GM23338 (cell line): ENCODE measurements around the gene C1orf198. TPM values are rescaled to one million over a fixed set of nuclear protein-coding genes. Genes with fewer than 3 reads are reported as not detected.

Source experiments
- ATAC-seq: fragments of 200-7000 bp; cut with Tn5 transposase; 3 replicates; pipeline ENCODE4 v1.9.1; 2020
- DNase-seq: peaks from one replicate; pipeline ENCODE4 v3.0.0-alpha.2; 2015; ENCODE audit warnings: low spot score
- H2AFZ ChIP-seq: fragments of 200-600 bp; sonication (generic); 2 replicates; pipeline ENCODE4 v1.8.0; 2016; ENCODE audit warnings: antibody characterized with exemption, mild to moderate bottlenecking, moderate library complexity
- H3F3A ChIP-seq: fragments of 200-600 bp; sonication (generic); replicated peaks from 2 replicates; pipeline ENCODE4 v1.8.0; 2017; ENCODE audit warnings: antibody characterized with exemption, mixed run types, low read depth
- H3K27ac ChIP-seq: fragments of 200-600 bp; sonication (generic); 2 replicates; pipeline ENCODE4 v1.6.1; 2016; ENCODE audit warnings: low read depth
- H3K27me3 ChIP-seq: fragments of 200-600 bp; sonication (generic); 2 replicates; pipeline ENCODE4 v1.8.0; 2016; ENCODE audit warnings: mild to moderate bottlenecking, mixed run types, moderate library complexity; ENCODE audit not compliant: insufficient read depth
- H3K36me3 ChIP-seq: fragments of 200-600 bp; sonication (generic); 2 replicates; pipeline ENCODE4 v1.8.0; 2016; ENCODE audit warnings: mild to moderate bottlenecking; ENCODE audit not compliant: insufficient read depth
- H3K4me1 ChIP-seq: fragments of 200-600 bp; sonication (generic); 2 replicates; pipeline ENCODE4 v1.8.0; 2016; ENCODE audit warnings: mild to moderate bottlenecking, moderate library complexity; ENCODE audit not compliant: insufficient read depth
- H3K4me2 ChIP-seq: fragments of 200-600 bp; sonication (generic); 2 replicates; pipeline ENCODE4 v1.7.1; 2017; ENCODE audit warnings: mixed run types
- H3K4me3 ChIP-seq: fragments of 200-600 bp; sonication (generic); 2 replicates; pipeline ENCODE4 v1.6.1; 2016; ENCODE audit warnings: mixed run types
- H3K79me2 ChIP-seq: fragments of 200-600 bp; sonication (generic); replicated peaks from 2 replicates; pipeline ENCODE4 v1.8.0; 2017; ENCODE audit warnings: mild to moderate bottlenecking; ENCODE audit not compliant: insufficient read depth
- H3K9me2 ChIP-seq: fragments of 200-600 bp; sonication (generic); 2 replicates; pipeline ENCODE4 v1.8.0; 2017; ENCODE audit not compliant: insufficient read depth
- H4K20me1 ChIP-seq: fragments of 200-600 bp; sonication (generic); replicated peaks from 2 replicates; pipeline ENCODE4 v1.8.0; 2017; ENCODE audit warnings: mild to moderate bottlenecking; ENCODE audit not compliant: insufficient read depth
- H3K27ac Mint-ChIP-seq: 2 replicates; pipeline ENCODE4 v1.8.0; 2020; ENCODE audit warnings: inconsistent platforms, mild to moderate bottlenecking, moderate library complexity, mixed read lengths
- H3K27me3 Mint-ChIP-seq: 3 replicates; pipeline ENCODE4 v1.8.0; 2022; ENCODE audit warnings: low read depth, mild to moderate bottlenecking, moderate library complexity, mixed read lengths, inconsistent platforms; ENCODE audit not compliant: insufficient read depth, poor library complexity
- H3K36me3 Mint-ChIP-seq: 3 replicates; pipeline ENCODE4 v1.8.0; 2021; ENCODE audit warnings: low read depth, mild to moderate bottlenecking, inconsistent platforms, moderate library complexity, mixed read lengths
- H3K4me1 Mint-ChIP-seq: 3 replicates; pipeline ENCODE4 v1.8.0; 2020; ENCODE audit warnings: mild to moderate bottlenecking, inconsistent platforms, mixed read lengths
- H3K4me3 Mint-ChIP-seq: 3 replicates; pipeline ENCODE4 v1.8.0; 2021; ENCODE audit warnings: moderate library complexity, mild to moderate bottlenecking, inconsistent platforms, mixed read lengths
- H3K9me3 Mint-ChIP-seq: 3 replicates; pipeline ENCODE4 v1.8.0; 2020; ENCODE audit warnings: moderate library complexity, mild to moderate bottlenecking, inconsistent platforms, mixed read lengths
- CREB1 ChIP-seq: fragments of 250-450 bp; sonication (Bioruptor Pico); IDR thresholded peaks from 2 replicates; pipeline ENCODE4 v1.5.0; 2020; ENCODE audit warnings: low read depth, mild to moderate bottlenecking, moderate library complexity
- CTCF ChIP-seq, 2 experiments: fragments of 200-600 bp in 1 of 2; sonication (generic) in 1 of 2; conservative IDR thresholded peaks; 2 replicates each; pipeline versions ENCODE4 v1.5.1 to v1.6.1; 2016 to 2017; ENCODE audit warnings: antibody characterized with exemption in 2 of 2, low read depth in 2 of 2, mild to moderate bottlenecking in 2 of 2, moderate library complexity in 1 of 2
- EZH2 ChIP-seq: fragments of 200-600 bp; sonication (generic); IDR thresholded peaks from one replicate; pipeline ENCODE4 v1.8.0; 2017; ENCODE audit warnings: antibody characterized with exemption, mild to moderate bottlenecking, low read depth; ENCODE audit not compliant: unreplicated experiment
- EZH2phosphoT487 ChIP-seq: fragments of 200-600 bp; sonication (generic); IDR thresholded peaks from one replicate; pipeline ENCODE4 v1.8.1; 2018; ENCODE audit warnings: antibody characterized with exemption; ENCODE audit not compliant: unreplicated experiment
- JUNB ChIP-seq: IDR thresholded peaks from one replicate; pipeline ENCODE4 v1.6.1; 2016; ENCODE audit warnings: antibody characterized with exemption; ENCODE audit not compliant: unreplicated experiment
- NANOG ChIP-seq: IDR thresholded peaks from 2 replicates; pipeline ENCODE4 v1.6.1; 2016; ENCODE audit warnings: antibody characterized with exemption, borderline replicate concordance
- POLR2AphosphoS5 ChIP-seq: IDR thresholded peaks from 2 replicates; pipeline ENCODE4 v1.6.1; 2016; ENCODE audit warnings: antibody characterized with exemption, low read depth
- STAT1 ChIP-seq: IDR thresholded peaks from one replicate; pipeline ENCODE4 v1.6.1; 2016; ENCODE audit warnings: antibody characterized with exemption; ENCODE audit not compliant: unreplicated experiment
- ZNF114 ChIP-seq: fragments of 250-450 bp; sonication (Bioruptor Pico); IDR thresholded peaks from 2 replicates; pipeline ENCODE4 v1.5.0; 2020; ENCODE audit warnings: mild to moderate bottlenecking, moderate library complexity
- ZNF331 ChIP-seq: fragments of 250-450 bp; sonication (Bioruptor Pico); IDR thresholded peaks from 2 replicates; pipeline ENCODE4 v1.5.0; 2020; ENCODE audit warnings: low read depth, mild to moderate bottlenecking, moderate library complexity
- ZNF462 ChIP-seq: fragments of 250-450 bp; sonication (Bioruptor Pico); IDR thresholded peaks from 2 replicates; pipeline ENCODE4 v1.5.0; 2020; ENCODE audit warnings: mild to moderate bottlenecking, moderate library complexity
- polyA plus RNA-seq: library from polyadenylated mRNA; unstranded; fragments of >200 nt; fragmentation: Nextera tagmentation; extraction: Ambion mirVana; gene quantifications from 2 replicates; pipeline ENCODE4 v1.2.1, GENCODE V29; 2016
- total RNA-seq: library from RNA; depleted of rRNA; stranded (reverse); fragments of >200 nt; shearing (Covaris generic); gene quantifications from 2 replicates; pipeline ENCODE4 v1.2.3, GENCODE V29; 2014
- TF ChIP-seq, protein P1 (sequence below): IDR thresholded peaks from one replicate; pipeline ENCODE4 v1.6.1; 2018; ENCODE audit warnings: antibody characterized with exemption; ENCODE audit not compliant: unreplicated experiment
- TF ChIP-seq, protein P2 (sequence below): IDR thresholded peaks from 2 replicates; pipeline ENCODE4 v1.6.1; 2016; ENCODE audit warnings: antibody characterized with exemption

Gene C1orf198
- total and polyA plus RNA-seq, 2 experiments from 2014 or later, result 14.9 to 46.6 TPM

DNA sequence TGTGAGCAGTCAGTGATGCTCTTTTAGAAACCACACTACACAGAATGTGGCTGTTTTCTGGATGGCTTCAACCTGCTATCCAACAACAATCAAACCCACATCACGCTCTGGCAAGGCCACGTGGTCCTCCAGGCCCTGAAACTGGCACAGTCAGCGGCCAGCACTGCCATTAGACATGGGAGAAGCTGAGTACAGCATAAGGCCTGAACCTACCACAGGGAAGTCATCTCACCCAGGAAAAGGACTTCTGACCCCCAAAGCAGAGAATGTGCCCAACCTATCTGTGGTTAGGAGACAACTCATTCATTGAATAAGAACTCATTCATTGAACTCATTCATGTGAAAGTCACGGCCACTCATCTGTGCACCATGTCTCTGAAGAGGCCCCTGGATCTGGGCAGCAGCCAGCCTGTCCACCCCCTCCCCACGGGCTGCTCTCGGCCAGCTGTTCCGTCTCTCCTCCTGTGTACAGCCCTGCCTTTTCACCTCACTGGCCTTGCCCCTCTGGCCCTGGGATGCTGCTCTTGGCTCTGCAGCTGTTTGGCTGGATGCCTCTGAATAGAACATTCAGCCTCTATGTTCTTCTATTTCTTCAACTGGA is 41.1 kb downstream of the C1orf198 start:
- Mint-ChIP-seq H3K4me1 (no peaks in the 10 kb centered on the region), H3K27ac (no peak overlapping the region), H3K27me3 (peaks cover 2% of the 10 kb centered on the region), H3K4me3 (no peak overlapping the region), H3K36me3 (no peaks in the 10 kb centered on the region), H3K9me3 (no peaks in the 10 kb centered on the region)
- ATAC-seq, result no peak
- Histone ChIP-seq H3K4me2 (no peak overlapping the region), H3K27me3 (no peaks in the 10 kb centered on the region), H3K27ac (no peak overlapping the region), H3K36me3 (no peaks in the 10 kb centered on the region), H3K9me2 (no peaks in the 10 kb centered on the region), H3K79me2 (no peaks in the 10 kb centered on the region), H3K4me1 (no peaks in the 10 kb centered on the region), H3K4me3 (no peak overlapping the region), H3F3A (no peaks in the 10 kb centered on the region), H2AFZ (no peak overlapping the region), H4K20me1 (no peaks in the 10 kb centered on the region; the same call in 1 of the 2 replicates)
- TF ChIP-seq EZH2phosphoT487 (no peak), CREB1 (no peak), EZH2 (no peak), CTCF (conservative IDR thresholded peaks at IDR 0.05; ENCODE audit: low read depth in 2 of 2) (no peak), ZNF114 (CRISPR knock-in tag) (no peak), ZNF331 (no peak), JUNB (no peak), STAT1 (no peak), NANOG (no peak), POLR2AphosphoS5 (no peak), ZNF462 (no peak)
- TF ChIP-seq, protein P1, sequence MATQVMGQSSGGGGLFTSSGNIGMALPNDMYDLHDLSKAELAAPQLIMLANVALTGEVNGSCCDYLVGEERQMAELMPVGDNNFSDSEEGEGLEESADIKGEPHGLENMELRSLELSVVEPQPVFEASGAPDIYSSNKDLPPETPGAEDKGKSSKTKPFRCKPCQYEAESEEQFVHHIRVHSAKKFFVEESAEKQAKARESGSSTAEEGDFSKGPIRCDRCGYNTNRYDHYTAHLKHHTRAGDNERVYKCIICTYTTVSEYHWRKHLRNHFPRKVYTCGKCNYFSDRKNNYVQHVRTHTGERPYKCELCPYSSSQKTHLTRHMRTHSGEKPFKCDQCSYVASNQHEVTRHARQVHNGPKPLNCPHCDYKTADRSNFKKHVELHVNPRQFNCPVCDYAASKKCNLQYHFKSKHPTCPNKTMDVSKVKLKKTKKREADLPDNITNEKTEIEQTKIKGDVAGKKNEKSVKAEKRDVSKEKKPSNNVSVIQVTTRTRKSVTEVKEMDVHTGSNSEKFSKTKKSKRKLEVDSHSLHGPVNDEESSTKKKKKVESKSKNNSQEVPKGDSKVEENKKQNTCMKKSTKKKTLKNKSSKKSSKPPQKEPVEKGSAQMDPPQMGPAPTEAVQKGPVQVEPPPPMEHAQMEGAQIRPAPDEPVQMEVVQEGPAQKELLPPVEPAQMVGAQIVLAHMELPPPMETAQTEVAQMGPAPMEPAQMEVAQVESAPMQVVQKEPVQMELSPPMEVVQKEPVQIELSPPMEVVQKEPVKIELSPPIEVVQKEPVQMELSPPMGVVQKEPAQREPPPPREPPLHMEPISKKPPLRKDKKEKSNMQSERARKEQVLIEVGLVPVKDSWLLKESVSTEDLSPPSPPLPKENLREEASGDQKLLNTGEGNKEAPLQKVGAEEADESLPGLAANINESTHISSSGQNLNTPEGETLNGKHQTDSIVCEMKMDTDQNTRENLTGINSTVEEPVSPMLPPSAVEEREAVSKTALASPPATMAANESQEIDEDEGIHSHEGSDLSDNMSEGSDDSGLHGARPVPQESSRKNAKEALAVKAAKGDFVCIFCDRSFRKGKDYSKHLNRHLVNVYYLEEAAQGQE, result no peak
- TF ChIP-seq, protein P2, sequence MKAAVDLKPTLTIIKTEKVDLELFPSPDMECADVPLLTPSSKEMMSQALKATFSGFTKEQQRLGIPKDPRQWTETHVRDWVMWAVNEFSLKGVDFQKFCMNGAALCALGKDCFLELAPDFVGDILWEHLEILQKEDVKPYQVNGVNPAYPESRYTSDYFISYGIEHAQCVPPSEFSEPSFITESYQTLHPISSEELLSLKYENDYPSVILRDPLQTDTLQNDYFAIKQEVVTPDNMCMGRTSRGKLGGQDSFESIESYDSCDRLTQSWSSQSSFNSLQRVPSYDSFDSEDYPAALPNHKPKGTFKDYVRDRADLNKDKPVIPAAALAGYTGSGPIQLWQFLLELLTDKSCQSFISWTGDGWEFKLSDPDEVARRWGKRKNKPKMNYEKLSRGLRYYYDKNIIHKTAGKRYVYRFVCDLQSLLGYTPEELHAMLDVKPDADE, result no peak
- DNase-seq, result no peak
